Measurements from ENCODE around the gene TMEM121B. TPM values are rescaled to one million over a fixed set of nuclear protein-coding genes. Genes with fewer than 3 reads are reported as not detected.

Gene TMEM121B
- total RNA-seq, 1 donor from 2014 or later, result 12.2 TPM

- TF ChIP-seq, protein P1, sequence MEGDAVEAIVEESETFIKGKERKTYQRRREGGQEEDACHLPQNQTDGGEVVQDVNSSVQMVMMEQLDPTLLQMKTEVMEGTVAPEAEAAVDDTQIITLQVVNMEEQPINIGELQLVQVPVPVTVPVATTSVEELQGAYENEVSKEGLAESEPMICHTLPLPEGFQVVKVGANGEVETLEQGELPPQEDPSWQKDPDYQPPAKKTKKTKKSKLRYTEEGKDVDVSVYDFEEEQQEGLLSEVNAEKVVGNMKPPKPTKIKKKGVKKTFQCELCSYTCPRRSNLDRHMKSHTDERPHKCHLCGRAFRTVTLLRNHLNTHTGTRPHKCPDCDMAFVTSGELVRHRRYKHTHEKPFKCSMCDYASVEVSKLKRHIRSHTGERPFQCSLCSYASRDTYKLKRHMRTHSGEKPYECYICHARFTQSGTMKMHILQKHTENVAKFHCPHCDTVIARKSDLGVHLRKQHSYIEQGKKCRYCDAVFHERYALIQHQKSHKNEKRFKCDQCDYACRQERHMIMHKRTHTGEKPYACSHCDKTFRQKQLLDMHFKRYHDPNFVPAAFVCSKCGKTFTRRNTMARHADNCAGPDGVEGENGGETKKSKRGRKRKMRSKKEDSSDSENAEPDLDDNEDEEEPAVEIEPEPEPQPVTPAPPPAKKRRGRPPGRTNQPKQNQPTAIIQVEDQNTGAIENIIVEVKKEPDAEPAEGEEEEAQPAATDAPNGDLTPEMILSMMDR (conservative IDR thresholded peaks at IDR 0.05), result no peak
- Mint-ChIP-seq H3K27ac (ENCODE audit: unreplicated experiment) (peak overlapping the region; percentile 93), H3K27me3 (ENCODE audit: low read depth) (no peaks in the 10 kb centered on the region), H3K4me1 (peaks cover 19% of the 10 kb centered on the region), H3K4me3 (peak overlapping the region; percentile 91), H3K36me3 (ENCODE audit: low read depth) (no peaks in the 10 kb centered on the region), H3K9me3 (no peaks in the 10 kb centered on the region)
- DNase-seq (ENCODE audit: low read depth, low spot score), result no peak
Measured at GRCh38 chr22:17159504-17159951, 38.4 kb upstream of the TMEM121B start.

DNA sequence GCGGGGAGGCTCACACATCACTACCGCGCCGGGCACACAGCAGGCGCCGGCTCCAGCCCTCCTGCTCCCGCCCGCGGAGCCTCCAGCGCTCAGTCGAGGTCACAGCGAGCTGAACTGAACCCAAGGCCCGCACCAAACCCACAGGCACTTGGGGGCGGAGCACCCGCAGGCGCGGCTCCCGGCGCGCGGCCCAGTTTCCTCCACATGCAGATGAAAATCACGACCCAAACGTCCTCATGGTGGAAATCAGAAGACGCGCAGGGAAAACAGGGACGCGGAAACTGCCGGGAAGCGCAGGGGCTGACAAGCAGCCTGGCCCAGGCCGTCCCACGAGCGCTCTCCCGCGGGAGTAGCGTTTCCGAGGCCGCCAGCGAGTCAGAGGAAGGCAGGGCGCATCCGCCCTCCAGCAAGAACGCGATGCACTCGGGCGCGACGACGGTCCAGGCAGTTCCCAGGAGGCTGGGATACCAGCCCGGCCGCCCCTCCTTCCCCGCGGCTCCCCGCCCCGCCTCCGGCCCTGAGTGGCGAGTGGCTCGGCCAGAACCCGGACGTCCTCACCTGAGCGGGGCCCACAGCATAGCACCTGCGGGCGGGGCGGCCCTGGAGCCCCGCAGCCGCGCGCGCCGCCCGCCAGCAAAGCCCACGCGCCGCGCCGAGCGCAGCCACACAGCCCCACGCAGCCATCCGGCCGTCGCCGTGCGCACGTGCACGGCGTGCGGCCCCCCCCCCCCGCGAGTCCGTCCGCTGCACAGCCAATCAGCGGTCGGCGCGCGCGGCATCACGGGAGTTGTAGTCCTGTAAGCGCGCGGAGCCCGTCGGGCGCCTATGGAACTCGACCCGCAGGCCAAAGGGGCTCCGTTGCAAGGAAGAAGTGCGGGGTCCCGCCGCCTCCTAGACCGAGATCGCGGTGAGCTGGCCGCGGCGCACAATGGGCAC, 37.7 kb upstream of the TMEM121B start, which contains the start of gene HDHD5:
HDHD5 (minus strand) TSS at position 710 of the 936 bp plus-strand sequence; CDS start at position 684, 26 bp downstream.
- Mint-ChIP-seq H3K4me1 (peaks cover 19% of the 10 kb centered on the region), H3K9me3 (no peaks in the 10 kb centered on the region), H3K36me3 (ENCODE audit: low read depth) (no peaks in the 10 kb centered on the region), H3K27me3 (ENCODE audit: low read depth) (no peaks in the 10 kb centered on the region), H3K27ac (ENCODE audit: unreplicated experiment) (peak within 1 kb of the TSS; percentile 93), H3K4me3 (peak within 1 kb of the TSS; percentile 91)
- peak; percentile 79 for DNase-seq (ENCODE audit: low read depth, low spot score)
- TF ChIP-seq, protein P1 (conservative IDR thresholded peaks at IDR 0.05), result no peak

DNA sequence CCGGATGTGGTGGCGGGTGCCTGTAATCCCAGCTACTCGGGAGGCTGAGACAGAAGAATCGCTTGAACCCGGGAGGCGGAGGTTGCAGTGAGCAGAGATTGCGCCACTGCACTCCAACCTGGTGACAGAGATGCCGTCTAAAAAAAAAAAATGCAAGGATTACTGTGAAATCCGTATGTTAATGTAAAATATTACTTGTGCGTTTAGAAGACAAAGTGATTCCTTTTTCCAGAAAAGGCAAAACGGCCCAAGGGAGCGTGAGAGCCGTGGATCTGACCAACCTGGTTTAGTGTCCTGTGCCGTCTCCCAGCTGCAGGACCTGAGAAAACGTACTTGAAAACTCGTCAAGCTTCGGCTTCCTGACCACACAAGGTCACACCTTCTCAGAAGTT, 37.0 kb upstream of the TMEM121B start:
- Mint-ChIP-seq H3K27me3 (ENCODE audit: low read depth) (no peaks in the 10 kb centered on the region), H3K4me3 (peak overlapping the region; percentile 85)
- TF ChIP-seq, protein P1 (conservative IDR thresholded peaks at IDR 0.05), result no peak

GRCh38 chr22:17157714-17158113, 36.6 kb upstream of the TMEM121B start:
- Mint-ChIP-seq H3K36me3 (ENCODE audit: low read depth) (no peaks in the 10 kb centered on the region), H3K27ac (ENCODE audit: unreplicated experiment) (no peak overlapping the region)
- no peak for DNase-seq (ENCODE audit: low read depth, low spot score)

More for the DNA sequence above, 37.0 kb upstream of the TMEM121B start:
- DNase-seq (ENCODE audit: low read depth, low spot score), result no peak
- Mint-ChIP-seq H3K36me3 (ENCODE audit: low read depth) (no peaks in the 10 kb centered on the region), H3K4me1 (peaks cover 19% of the 10 kb centered on the region), H3K27ac (ENCODE audit: unreplicated experiment) (peak overlapping the region; percentile 86), H3K9me3 (no peaks in the 10 kb centered on the region)

GRCh38 chr22:17155941-17156340, 34.8 kb upstream of the TMEM121B start:
- H3K27me3 Mint-ChIP-seq (ENCODE audit: low read depth), result no peaks in the 10 kb centered on the region
- TF ChIP-seq, protein P1 (conservative IDR thresholded peaks at IDR 0.05), result no peak
- H3K27ac Mint-ChIP-seq (ENCODE audit: unreplicated experiment), result no peak overlapping the region
- peaks cover 27% of the 10 kb centered on the region for H3K4me1 Mint-ChIP-seq
- DNase-seq (ENCODE audit: low read depth, low spot score), result no peak
- H3K9me3 Mint-ChIP-seq, result no peaks in the 10 kb centered on the region
- H3K36me3 Mint-ChIP-seq (ENCODE audit: low read depth), result no peaks in the 10 kb centered on the region
- H3K4me3 Mint-ChIP-seq, result peak overlapping the region; percentile 81

More at GRCh38 chr22:17157714-17158113, 36.6 kb upstream of the TMEM121B start:
- peaks cover 19% of the 10 kb centered on the region for H3K4me1 Mint-ChIP-seq
- H3K4me3 Mint-ChIP-seq, result peak overlapping the region; percentile 85
- H3K27me3 Mint-ChIP-seq (ENCODE audit: low read depth), result no peaks in the 10 kb centered on the region
- TF ChIP-seq, protein P1 (conservative IDR thresholded peaks at IDR 0.05), result no peak
- H3K9me3 Mint-ChIP-seq, result no peaks in the 10 kb centered on the region
